HG03039 (cell line): ENCODE results near the gene SLC45A1.

Experiments
- ATAC-seq: cut with Tn5 transposase; IDR thresholded peaks from one replicate; pipeline ENCODE4 v1.9.1; 2021; ENCODE audit warnings: mild to moderate bottlenecking, moderate library complexity; ENCODE audit not compliant: unreplicated experiment

SLC45A1 gene

GRCh38 chr1:8334106-8334851 lies 16.4 kb downstream of the SLC45A1 start:
- no peak for ATAC-seq

GRCh38 chr1:8335246-8335645 lies 17.3 kb downstream of the SLC45A1 start:
- ATAC-seq: no peak

- ATAC-seq: no peak
Observed at GRCh38 chr1:8337776-8338525, 20.0 kb downstream of the SLC45A1 start.

GRCh38 chr1:8338526-8339202 lies 20.8 kb downstream of the SLC45A1 start:
- ATAC-seq: no peak

DNA sequence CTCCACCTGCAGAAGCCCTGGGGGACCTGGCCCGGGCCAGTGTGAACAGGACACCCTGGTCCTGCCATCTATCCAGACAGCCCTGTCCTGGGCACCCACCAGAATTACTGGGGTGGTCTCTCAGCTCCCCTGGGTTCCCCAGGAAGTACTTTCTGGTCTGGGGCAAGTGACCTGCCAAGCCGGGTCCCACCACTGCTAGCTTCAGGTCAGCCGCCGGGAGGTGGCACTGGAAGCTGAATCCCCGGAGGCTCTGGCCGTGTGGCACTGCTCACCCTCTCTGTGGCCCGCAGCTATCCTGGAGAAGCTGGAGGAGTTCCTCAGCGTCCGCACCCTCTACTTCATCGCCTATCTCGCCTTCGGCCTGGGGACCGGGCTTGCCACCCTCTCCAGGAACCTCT lies 21.3 kb downstream of the SLC45A1 start:
- no peak for ATAC-seq

DNA sequence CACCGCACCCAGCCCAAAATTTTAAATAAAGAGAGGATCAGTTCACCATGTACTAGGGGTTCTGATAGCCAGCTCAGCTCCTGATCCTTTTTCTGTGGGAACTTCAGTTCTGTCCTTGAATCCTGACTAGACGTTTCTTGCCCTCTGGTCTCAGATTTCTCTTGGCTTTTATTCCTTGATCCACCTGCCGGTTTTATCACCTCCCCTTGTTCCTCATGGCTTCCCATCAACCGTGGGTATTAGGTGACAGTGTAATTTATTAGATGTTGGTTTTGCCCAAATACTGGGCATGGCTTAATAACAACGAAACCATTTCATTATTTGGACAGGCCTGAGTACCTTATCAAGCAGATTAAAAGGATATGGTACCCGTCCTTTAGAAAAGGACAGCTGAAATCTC lies 22.5 kb downstream of the SLC45A1 start:
- no peak for ATAC-seq

DNA sequence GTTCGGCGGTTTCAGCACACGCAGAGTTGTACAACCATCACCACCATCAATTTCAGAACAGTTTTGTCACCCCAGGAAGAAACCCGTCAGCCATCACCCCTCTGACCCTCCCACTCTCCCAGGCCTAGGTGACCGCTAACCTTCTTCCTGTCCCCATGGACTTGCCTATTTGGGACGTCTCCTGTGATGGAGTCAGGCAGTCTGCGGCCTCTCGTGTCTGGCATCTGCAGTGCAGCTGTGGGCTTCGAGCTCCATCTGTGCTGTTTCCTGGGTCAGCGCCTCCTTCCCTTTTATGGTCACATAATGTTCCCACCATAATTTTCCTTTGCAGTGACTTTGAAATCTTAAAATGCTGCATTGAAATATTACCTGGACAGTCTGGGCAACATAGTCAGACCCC lies 24.4 kb downstream of the SLC45A1 start:
- ATAC-seq: no peak

DNA sequence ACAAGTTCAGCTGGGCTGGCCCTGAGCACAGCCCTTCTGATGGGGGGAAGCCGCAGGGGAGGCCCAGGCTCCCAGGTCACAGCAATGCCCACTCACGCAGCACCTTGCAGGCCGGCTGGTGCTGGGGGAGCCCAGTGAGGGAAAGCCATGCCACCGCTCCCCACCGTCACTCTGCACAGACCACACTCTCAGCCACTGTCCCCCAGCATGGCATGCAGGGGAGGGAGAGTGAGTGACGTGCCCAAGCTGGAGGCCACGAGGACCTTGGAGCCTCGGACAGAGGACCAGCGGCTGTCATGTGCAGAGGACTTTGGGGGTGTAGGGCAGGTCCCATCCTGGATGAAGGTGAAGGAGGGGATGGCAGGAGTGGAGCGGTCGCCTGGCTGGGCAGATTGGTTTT lies 25.1 kb downstream of the SLC45A1 start:
- ATAC-seq: no peak

GRCh38 chr1:8343464-8344001 lies 25.6 kb downstream of the SLC45A1 start:
- no peak for ATAC-seq

GRCh38 chr1:8344893-8345507 lies 27.1 kb downstream of the SLC45A1 start:
- no peak for ATAC-seq

DNA sequence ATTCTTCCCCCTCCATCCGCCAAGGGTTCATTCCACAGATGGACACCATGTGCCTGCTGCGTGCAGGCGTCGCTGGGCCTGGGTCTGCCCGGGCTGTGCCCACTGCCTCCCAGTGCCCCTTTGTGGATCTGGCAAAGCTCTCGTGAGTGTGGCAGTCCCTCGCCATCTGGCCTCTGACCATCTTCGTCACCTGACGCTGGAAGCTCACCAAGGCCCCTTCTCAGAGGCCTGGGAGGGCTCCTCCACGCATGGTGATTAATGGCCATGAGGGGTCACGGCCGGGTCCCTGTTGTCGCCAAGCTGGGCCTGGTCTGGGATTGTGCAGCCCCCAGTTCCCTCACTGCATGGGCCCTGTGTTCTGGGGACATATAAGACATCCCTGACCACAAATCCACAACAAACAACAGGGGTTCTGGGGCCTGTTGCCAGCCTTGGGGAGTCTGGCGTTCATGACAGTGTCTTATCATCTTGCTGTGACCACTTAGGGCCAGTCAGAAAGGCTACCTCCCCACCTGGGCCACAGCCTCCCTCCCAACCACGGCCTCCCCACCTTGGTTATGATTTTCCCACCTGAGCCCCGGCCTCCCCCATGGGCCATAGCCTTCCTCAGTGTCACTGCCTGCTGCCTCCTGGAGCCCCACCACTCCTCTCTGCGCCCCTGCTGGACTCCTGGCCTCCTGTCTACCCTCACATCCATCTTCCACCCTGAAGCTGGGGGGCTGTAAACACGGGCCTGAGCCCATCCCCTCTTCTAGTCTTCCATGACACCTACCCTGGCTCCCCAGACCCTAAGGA lies 27.9 kb downstream of the SLC45A1 start:
- no peak for ATAC-seq

- no peak for ATAC-seq
Observed at GRCh38 chr1:8347635-8348034, 29.7 kb downstream of the SLC45A1 start.

DNA sequence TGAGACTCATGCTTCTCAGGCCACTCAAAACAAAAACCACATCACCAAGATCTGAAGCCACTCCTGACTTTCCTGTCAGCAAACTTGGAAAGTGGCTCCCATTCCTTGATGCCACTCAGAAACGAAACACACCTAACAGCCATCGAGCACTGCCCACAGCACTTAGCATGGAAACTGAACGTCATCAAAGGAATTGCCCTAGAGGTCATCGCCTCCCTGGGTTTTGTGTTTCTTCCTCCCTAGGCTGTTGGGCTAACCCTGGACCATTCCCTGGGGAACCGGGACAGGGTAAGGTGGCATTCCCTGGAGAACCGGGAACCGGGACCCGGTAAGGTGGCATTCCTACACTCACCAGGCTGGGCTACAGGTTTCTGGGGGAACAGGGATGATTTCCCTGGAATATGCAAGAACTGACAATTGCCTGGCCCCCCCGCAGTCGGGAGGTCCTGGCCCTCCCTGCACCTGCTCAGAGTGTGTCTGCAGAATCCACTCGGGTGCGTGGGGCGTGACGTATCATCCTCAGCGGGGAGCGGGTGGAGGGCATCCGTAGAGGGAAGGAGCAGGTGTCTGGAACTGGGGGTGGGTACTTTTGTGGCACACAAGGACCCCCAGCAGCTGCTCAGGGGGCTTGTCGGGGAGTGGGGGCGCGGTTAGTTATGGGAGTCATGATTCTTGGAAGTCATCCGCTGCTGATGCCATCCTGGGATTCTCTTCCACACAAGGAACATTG lies 30.3 kb downstream of the SLC45A1 start:
- ATAC-seq: no peak

DNA sequence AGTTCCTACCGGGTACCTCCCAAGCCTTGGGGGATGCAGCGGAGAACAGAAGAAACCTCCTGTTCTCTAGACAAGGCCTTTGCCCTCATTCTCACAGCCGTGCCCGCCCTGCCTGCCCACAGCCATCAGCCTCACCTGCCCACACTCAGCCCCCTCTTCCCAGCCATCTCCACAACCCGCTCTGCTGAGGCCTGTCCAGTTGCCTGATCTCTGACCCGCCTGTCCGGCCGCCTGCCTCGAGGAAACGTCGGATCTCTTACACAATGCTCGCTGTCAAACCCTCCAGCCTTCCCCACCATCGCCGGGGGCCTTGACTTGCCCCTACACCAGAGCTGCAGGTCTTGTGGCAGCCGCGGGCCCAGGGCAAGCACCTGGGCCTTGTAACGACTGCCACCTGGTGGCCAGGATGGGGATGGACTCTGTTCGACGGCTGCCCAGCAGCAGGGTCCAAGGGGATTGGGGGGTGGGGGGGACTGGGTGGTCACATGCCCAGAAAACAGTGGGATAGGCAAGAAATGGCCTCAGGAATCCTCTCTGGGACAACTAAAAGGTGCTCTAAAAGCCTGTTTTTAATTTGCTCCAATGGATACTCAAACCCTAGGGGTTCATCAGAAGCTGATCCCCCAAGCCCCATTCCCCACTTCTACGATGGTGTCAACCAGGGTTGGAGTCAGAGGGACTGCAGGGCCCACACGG lies 31.0 kb downstream of the SLC45A1 start:
- ATAC-seq: no peak

DNA sequence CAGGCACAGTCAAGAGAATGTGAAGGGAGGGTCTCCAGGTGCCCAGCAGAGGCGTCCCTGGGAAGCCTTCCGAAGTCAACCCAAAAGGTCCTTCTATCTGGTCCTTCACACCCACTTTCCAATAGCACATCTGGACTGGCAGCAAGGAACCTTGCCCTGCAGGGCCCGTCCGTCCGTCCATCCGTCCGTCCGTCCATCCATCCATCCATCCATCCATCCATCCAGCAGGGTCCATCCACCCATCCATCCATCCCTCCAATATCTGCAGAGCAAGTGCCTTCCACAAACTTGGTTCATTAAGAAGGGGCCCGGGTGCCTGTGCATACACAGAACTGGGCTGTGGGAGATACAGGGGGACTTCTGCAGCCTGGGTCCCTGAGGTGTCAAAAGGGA lies 31.6 kb downstream of the SLC45A1 start:
- ATAC-seq: no peak

DNA sequence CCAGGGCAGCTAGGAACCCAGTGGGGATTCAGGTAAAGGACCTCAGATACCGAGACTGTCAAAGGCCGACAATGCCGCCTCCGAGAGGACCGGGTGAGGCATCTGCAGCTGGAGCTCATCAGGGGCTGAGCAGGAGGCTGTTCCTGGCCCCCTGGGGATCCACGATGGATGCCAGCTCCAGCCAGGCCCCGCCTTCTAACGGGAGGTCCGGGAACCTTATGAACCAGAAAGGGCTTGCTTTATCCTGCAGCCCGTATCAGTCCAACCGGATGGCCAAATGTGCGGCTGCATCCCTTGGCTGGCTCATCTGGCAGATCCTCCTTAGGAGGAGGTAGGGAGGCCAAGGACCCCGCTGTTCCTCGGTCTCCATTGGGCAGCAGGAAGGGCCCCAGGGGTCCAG lies 32.0 kb downstream of the SLC45A1 start:
- no peak for ATAC-seq

GRCh38 chr1:8350914-8351684 lies 33.2 kb downstream of the SLC45A1 start:
- ATAC-seq: no peak

DNA sequence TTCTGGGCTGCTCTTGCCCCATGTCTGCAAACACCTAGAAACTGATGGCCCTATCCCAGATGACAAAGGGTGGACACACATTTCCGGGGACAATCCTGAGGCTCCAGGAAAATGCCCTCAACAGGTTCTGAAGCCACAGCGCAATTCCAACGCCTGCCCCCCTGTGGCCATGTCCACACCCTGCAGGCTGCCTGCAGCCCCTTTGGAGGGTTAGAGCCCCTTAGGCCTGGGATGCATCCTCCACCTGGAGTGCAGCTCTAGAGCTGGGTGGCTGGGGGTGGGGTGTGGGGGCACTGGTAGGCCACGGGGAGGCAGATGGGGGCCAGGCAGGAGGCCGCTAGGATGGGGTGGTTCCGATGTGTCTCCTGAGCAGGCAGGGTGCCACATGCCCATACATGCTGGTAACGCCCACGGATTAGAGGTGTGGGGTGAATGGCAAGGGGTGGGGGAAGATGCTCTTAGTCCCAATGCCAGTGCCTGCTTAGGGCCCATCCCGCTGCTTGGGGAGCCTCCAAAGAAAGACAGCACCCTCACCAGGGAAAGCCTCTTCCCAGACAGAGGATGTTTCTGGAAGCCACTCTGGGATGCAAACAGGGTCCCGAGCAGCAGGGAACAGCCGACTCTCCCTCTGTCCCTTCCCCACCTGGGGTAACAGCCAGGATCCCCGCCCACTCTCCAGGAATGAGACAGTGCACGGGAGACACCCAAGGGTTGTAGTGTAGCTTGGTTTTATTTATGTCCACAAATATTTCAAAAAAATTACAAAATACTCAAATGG lies 34.0 kb downstream of the SLC45A1 start:
- ATAC-seq: no peak
